HT-29 (cell line): Measurements from ENCODE around the gene TEKT5. TPM values are rescaled to one million over a fixed set of nuclear protein-coding genes. Genes with fewer than 3 reads are reported as not detected.

ENCODE experiments used
- DNase-seq: peaks from one replicate; pipeline ENCODE4 v3.0.0-alpha.2; 2015; ENCODE audit warnings: low spot score
- small RNA-seq: library from RNA; depleted of rRNA; stranded (forward); fragments of <200 nt; gene quantifications from one replicate; pipeline ENCODE3, GENCODE V24; 2014
- total RNA-seq: library from RNA; depleted of rRNA; stranded (reverse); fragments of >200 nt; shearing (Covaris generic); gene quantifications from 2 replicates; pipeline ENCODE4 v1.2.3, GENCODE V29; 2014; rRNA removed

The TEKT5 gene
- total RNA-seq, 1 experiment from 2014 or later: not detected

- peak; percentile 83 for DNase-seq
These were observed 114.5 kb downstream of the TEKT5 start, which contains the start of gene EMP2 for GRCh38 chr16:10579965-10580882. TSS of gene EMP2 (minus strand) at chr16:10580598. CDS start at chr16:10547617, 32,981 bp downstream.

GRCh38 chr16:10579575-10579964 lies 115.2 kb downstream of the TEKT5 start:
- DNase-seq: peak; percentile 31

GRCh38 chr16:10578474-10579316 lies 116.0 kb downstream of the TEKT5 start:
- DNase-seq: peak; percentile 77

Small RNA genes lying within 50 kb of the gene (small RNA-seq; reads per million reads assigned to genes)
- not detected for gene MTND4LP24
- gene MTND6P33: not detected

Other genes with a start within 250 kb of the TEKT5 start
- gene EMP2, start 114.3 kb downstream of the TEKT5 start, total RNA-seq: 38.0 and 41.7 TPM in 2 replicates
- 21.6 and 32.1 TPM in 2 replicates for gene NUBP1, start 48.9 kb upstream of the TEKT5 start, total RNA-seq
- gene TVP23A, start 123.9 kb upstream of the TEKT5 start, total RNA-seq: not detected in 2 replicates
- not detected in 2 replicates for gene CIITA, start 182.3 kb upstream of the TEKT5 start, total RNA-seq
- 47.7 and 54.8 TPM in 2 replicates for gene DEXI, start 247.5 kb upstream of the TEKT5 start, total RNA-seq
- 12.7 and 13.5 TPM in 2 replicates for gene CLEC16A, start 249.6 kb upstream of the TEKT5 start, total RNA-seq